Ascending aorta (tissue), 1 donor: ENCODE measurements around the gene IL10RB. TPM values are rescaled to one million over a fixed set of nuclear protein-coding genes. Genes with fewer than 3 reads are reported as not detected.

Source experiments
- total RNA-seq: library from RNA; depleted of rRNA; stranded (reverse); fragments of >200 nt; gene quantifications from one replicate; pipeline ENCODE4 v1.1.0, GENCODE V29; 2016

The IL10RB gene
- total RNA-seq, 1 donor from 2014 or later: 39.1 TPM

Other genes starting within 250 kb of the IL10RB start
- not detected for gene OLIG2, start 240.4 kb upstream of the IL10RB start, total RNA-seq
- not detected for gene OLIG1, start 196.2 kb upstream of the IL10RB start, total RNA-seq
- 30.3 TPM for gene IFNAR2, start 36.4 kb upstream of the IL10RB start, total RNA-seq
- 25.9 TPM for gene IFNAR1, start 58.6 kb downstream of the IL10RB start, total RNA-seq
- 46.4 TPM for gene IFNGR2, start 137.0 kb downstream of the IL10RB start, total RNA-seq
- 24.9 TPM for gene TMEM50B, start 213.6 kb downstream of the IL10RB start, total RNA-seq
- 1.5 TPM for gene DNAJC28, start 225.3 kb downstream of the IL10RB start, total RNA-seq